K562 (cell line): Measurements from ENCODE around the gene CCDC136.

Experiments
- EP300 ChIP-seq: IDR thresholded peaks from 2 replicates; pipeline ENCODE4 v1.6.1; 2012; ENCODE audit warnings: low read length, improper control_type of control experiment
- SP1 ChIP-seq: sonication (generic); formaldehyde crosslinking; IDR thresholded peaks from 2 replicates; pipeline ENCODE4 v1.8.1; 2022; ENCODE audit warnings: mild to moderate bottlenecking, missing genetic modification reagents
- SRSF1 ChIP-seq: fragments of 200-400 bp; formaldehyde crosslinking; IDR thresholded peaks from 2 replicates; pipeline ENCODE4 v1.6.1; 2017; ENCODE audit warnings: mild to moderate bottlenecking, low read depth, low read length, moderate library complexity
- TEAD4 ChIP-seq, 2 experiments: sonication (generic) in 1 of 2; formaldehyde crosslinking in 1 of 2; IDR thresholded peaks; 2 replicates each; pipeline versions ENCODE4 v1.6.1 to v1.8.0; 2012 to 2022; ENCODE audit warnings: borderline replicate concordance in 1 of 2, inconsistent platforms in 1 of 2, low read length in 1 of 2, mild to moderate bottlenecking in 1 of 2, missing genetic modification reagents in 1 of 2
- ZBED1 ChIP-seq: IDR thresholded peaks from 2 replicates; pipeline ENCODE4 v1.6.1; 2014
- ZNF124 ChIP-seq: sonication (generic); formaldehyde crosslinking; IDR thresholded peaks from 2 replicates; pipeline ENCODE4 v1.8.1; 2022; ENCODE audit warnings: missing genetic modification reagents
- ZNF644 ChIP-seq: fragments of 200-800 bp; sonication (Bioruptor generic); IDR thresholded peaks from 2 replicates; pipeline ENCODE4 v1.6.1; 2016; ENCODE audit warnings: low read depth, missing genetic modification characterization, missing compliant biosample characterization
- TF ChIP-seq, protein P1 (sequence below): fragments of 450-650 bp; IDR thresholded peaks from 2 replicates; pipeline ENCODE4 v1.6.1; 2016; ENCODE audit warnings: mild to moderate bottlenecking
- TF ChIP-seq, protein P2 (sequence below), 3 experiments: IDR thresholded peaks in 2 of 3; conservative IDR thresholded peaks in 1 of 3; 2 replicates each; pipeline ENCODE4 v1.5.1; 2011 to 2012; ENCODE audit warnings: low read length in 3 of 3, mild to moderate bottlenecking in 3 of 3, control low read depth in 2 of 3, improper control_type of control experiment in 1 of 3, inconsistent platforms in 1 of 3, low read depth in 1 of 3, mixed read lengths in 1 of 3, moderate library complexity in 1 of 3; ENCODE audit not compliant: insufficient read depth in 2 of 3
- TF ChIP-seq, protein P3 (sequence below), 2 experiments: fragments of 450-650 bp; IDR thresholded peaks; 2 replicates each; pipeline ENCODE4 v1.6.1; 2018; ENCODE audit warnings: mild to moderate bottlenecking in 2 of 2, low read depth in 1 of 2; ENCODE audit not compliant: partially characterized antibody in 2 of 2
- TF ChIP-seq, protein P4 (sequence below): sonication (generic); formaldehyde crosslinking; IDR thresholded peaks from 2 replicates; pipeline ENCODE4 v1.8.1; 2023; ENCODE audit warnings: mild to moderate bottlenecking, missing genetic modification reagents
- TF ChIP-seq, protein P5 (sequence below): fragments of 250-450 bp; sonication (Bioruptor Pico); IDR thresholded peaks from 2 replicates; pipeline ENCODE4 v1.8.0; 2022; ENCODE audit warnings: moderate library complexity, mild to moderate bottlenecking, inconsistent platforms

DNA sequence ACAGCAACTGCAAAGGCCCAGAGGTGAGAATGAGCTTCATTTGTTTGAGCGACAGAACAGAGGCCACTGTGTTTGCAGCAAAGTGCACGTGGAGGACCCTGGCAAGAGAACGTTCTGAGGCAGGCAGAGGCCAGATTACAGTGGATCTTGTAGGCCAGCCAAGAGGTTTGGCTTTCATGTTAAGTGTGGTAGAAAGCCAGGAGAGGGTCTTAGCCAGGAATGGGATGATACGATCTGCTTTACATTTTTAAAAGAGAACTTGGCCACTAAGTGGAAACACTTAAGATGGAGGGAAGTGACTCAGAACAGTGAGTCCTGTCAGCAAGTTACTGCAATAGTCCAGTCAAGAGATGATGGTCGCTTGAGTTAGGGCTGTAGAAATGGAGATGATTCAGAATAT, 4.6 kb downstream of the CCDC136 start:
- TF ChIP-seq, protein P1, sequence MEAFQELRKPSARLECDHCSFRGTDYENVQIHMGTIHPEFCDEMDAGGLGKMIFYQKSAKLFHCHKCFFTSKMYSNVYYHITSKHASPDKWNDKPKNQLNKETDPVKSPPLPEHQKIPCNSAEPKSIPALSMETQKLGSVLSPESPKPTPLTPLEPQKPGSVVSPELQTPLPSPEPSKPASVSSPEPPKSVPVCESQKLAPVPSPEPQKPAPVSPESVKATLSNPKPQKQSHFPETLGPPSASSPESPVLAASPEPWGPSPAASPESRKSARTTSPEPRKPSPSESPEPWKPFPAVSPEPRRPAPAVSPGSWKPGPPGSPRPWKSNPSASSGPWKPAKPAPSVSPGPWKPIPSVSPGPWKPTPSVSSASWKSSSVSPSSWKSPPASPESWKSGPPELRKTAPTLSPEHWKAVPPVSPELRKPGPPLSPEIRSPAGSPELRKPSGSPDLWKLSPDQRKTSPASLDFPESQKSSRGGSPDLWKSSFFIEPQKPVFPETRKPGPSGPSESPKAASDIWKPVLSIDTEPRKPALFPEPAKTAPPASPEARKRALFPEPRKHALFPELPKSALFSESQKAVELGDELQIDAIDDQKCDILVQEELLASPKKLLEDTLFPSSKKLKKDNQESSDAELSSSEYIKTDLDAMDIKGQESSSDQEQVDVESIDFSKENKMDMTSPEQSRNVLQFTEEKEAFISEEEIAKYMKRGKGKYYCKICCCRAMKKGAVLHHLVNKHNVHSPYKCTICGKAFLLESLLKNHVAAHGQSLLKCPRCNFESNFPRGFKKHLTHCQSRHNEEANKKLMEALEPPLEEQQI: no peak
- TF ChIP-seq SRSF1 (no peak), SP1 (no peak), ZNF644 (no peak), ZNF124 (CRISPR knock-in tag) (no peak), TEAD4 (IDR thresholded peaks at IDR 0.05; ENCODE audit: low read length) (no peak), TEAD4 (CRISPR knock-in tag; IDR thresholded peaks at IDR 0.05; ENCODE audit: borderline replicate concordance) (no peak), EP300 (no peak), ZBED1 (no peak)
- TF ChIP-seq, protein P2, sequence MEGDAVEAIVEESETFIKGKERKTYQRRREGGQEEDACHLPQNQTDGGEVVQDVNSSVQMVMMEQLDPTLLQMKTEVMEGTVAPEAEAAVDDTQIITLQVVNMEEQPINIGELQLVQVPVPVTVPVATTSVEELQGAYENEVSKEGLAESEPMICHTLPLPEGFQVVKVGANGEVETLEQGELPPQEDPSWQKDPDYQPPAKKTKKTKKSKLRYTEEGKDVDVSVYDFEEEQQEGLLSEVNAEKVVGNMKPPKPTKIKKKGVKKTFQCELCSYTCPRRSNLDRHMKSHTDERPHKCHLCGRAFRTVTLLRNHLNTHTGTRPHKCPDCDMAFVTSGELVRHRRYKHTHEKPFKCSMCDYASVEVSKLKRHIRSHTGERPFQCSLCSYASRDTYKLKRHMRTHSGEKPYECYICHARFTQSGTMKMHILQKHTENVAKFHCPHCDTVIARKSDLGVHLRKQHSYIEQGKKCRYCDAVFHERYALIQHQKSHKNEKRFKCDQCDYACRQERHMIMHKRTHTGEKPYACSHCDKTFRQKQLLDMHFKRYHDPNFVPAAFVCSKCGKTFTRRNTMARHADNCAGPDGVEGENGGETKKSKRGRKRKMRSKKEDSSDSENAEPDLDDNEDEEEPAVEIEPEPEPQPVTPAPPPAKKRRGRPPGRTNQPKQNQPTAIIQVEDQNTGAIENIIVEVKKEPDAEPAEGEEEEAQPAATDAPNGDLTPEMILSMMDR (IDR thresholded peaks at IDR 0.05 in 2 of 3, conservative IDR thresholded peaks at IDR 0.05 in 1 of 3; ENCODE audit: insufficient read depth in 2 of 3, low read depth in 1 of 3, low read length in 3 of 3): no peak
- TF ChIP-seq, protein P3, sequence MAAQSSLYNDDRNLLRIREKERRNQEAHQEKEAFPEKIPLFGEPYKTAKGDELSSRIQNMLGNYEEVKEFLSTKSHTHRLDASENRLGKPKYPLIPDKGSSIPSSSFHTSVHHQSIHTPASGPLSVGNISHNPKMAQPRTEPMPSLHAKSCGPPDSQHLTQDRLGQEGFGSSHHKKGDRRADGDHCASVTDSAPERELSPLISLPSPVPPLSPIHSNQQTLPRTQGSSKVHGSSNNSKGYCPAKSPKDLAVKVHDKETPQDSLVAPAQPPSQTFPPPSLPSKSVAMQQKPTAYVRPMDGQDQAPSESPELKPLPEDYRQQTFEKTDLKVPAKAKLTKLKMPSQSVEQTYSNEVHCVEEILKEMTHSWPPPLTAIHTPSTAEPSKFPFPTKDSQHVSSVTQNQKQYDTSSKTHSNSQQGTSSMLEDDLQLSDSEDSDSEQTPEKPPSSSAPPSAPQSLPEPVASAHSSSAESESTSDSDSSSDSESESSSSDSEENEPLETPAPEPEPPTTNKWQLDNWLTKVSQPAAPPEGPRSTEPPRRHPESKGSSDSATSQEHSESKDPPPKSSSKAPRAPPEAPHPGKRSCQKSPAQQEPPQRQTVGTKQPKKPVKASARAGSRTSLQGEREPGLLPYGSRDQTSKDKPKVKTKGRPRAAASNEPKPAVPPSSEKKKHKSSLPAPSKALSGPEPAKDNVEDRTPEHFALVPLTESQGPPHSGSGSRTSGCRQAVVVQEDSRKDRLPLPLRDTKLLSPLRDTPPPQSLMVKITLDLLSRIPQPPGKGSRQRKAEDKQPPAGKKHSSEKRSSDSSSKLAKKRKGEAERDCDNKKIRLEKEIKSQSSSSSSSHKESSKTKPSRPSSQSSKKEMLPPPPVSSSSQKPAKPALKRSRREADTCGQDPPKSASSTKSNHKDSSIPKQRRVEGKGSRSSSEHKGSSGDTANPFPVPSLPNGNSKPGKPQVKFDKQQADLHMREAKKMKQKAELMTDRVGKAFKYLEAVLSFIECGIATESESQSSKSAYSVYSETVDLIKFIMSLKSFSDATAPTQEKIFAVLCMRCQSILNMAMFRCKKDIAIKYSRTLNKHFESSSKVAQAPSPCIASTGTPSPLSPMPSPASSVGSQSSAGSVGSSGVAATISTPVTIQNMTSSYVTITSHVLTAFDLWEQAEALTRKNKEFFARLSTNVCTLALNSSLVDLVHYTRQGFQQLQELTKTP (IDR thresholded peaks at IDR 0.05; ENCODE audit: low read depth in 1 of 2, partially characterized antibody in 2 of 2): no peak
- TF ChIP-seq, protein P4, sequence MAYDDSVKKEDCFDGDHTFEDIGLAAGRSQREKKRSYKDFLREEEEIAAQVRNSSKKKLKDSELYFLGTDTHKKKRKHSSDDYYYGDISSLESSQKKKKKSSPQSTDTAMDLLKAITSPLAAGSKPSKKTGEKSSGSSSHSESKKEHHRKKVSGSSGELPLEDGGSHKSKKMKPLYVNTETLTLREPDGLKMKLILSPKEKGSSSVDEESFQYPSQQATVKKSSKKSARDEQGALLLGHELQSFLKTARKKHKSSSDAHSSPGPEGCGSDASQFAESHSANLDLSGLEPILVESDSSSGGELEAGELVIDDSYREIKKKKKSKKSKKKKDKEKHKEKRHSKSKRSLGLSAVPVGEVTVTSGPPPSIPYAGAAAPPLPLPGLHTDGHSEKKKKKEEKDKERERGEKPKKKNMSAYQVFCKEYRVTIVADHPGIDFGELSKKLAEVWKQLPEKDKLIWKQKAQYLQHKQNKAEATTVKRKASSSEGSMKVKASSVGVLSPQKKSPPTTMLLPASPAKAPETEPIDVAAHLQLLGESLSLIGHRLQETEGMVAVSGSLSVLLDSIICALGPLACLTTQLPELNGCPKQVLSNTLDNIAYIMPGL: no peak
- TF ChIP-seq, protein P5, sequence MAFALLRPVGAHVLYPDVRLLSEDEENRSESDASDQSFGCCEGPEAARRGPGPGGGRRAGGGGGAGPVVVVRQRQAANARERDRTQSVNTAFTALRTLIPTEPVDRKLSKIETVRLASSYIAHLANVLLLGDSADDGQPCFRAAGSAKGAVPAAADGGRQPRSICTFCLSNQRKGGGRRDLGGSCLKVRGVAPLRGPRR (CRISPR knock-in tag): no peak
